ENCODE measurements around the gene P3H2.

DNA sequence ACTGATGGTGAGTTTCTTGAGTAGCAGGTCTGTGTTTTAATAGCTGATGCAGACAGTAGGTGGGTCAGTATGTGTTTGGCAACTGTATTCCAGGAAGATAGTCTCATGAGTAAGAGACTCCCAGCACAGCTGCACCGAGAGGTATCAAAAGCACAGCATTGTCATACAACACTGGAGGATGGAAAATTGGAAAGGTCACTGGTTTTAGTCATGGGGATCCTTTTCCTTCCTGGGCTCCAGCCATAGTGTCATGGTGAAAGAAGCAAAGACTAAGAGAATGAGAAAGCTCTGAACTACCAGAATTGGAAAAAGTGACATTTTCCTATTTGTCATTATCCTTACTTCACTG lies 61.5 kb downstream of the P3H2 start:
- TF ChIP-seq CTCF (IDR thresholded peaks at IDR 0.05) (no peak), ZFX (IDR thresholded peaks at IDR 0.05; ENCODE audit: borderline replicate concordance) (no peak)

All from 22Rv1 (cell line).